AG04449 (cell line): ENCODE data around the gene TEAD2.

Experiments used
- CTCF ChIA-PET: fragments of 350-600 bp; formaldehyde crosslinking; extraction: SDS; loops from one replicate; lab custom pipeline; 2021; ENCODE audit warnings: antibody characterized with exemption; lab: Yijun Ruan, JAX
- POLR2A ChIA-PET: fragments of 400-600, 350-600 bp; formaldehyde crosslinking; extraction: SDS; loops from one replicate; lab custom pipeline; 2020; ENCODE audit warnings: antibody characterized with exemption, inconsistent platforms; lab: Yijun Ruan, JAX
- DNase-seq: peaks from one replicate; pipeline ENCODE4 v3.0.0-alpha.2; 2010; ENCODE audit warnings: low read depth, low spot score
- H3K4me3 ChIP-seq: 2 replicates; pipeline ENCODE4 v1.5.1; 2011; ENCODE audit warnings: low read depth, mild to moderate bottlenecking, control low read depth, low read length
- CTCF ChIP-seq: IDR thresholded peaks from one replicate; pipeline ENCODE4 v1.5.1; 2011; ENCODE audit warnings: mild to moderate bottlenecking, moderate library complexity, low read length, control low read depth, inconsistent platforms; ENCODE audit not compliant: insufficient read depth; ENCODE audit errors: missing control alignments

The TEAD2 gene

GRCh38 chr19:49396738-49397505 is 34.7 kb upstream of the TEAD2 start:
- H3K4me3 ChIP-seq, result no peak overlapping the region
- no peak for DNase-seq
- ChIA-PET CTCF (interaction anchor here (1.2 kb wide), 1 partner anchor 171 kb away, joined by 4 read pairs; no protein-coding TSS in a partner anchor), POLR2A (no interaction called here)
- TF ChIP-seq CTCF, result no peak

GRCh38 chr19:49395581-49396407 is 33.6 kb upstream of the TEAD2 start:
- POLR2A ChIA-PET, result no interaction called here
- CTCF ChIA-PET, result interaction anchor here (0.6 to 2.3 kb wide), 4 partner anchors 10 to 174 kb away, joined by 3 to 8 read pairs (median 4); no protein-coding TSS in a partner anchor
- TF ChIP-seq CTCF, result no peak

GRCh38 chr19:49393881-49394280 is 31.7 kb upstream of the TEAD2 start:
- H3K4me3 ChIP-seq, result no peak overlapping the region
- ChIA-PET POLR2A (no interaction called here), CTCF (interaction anchor here (0.9 to 5.7 kb wide), 9 partner anchors 9 to 53 kb away, joined by 3 to 50 read pairs (median 4); no protein-coding TSS in a partner anchor)
- TF ChIP-seq CTCF, result no peak
- no peak for DNase-seq

More at GRCh38 chr19:49395581-49396407, 33.6 kb upstream of the TEAD2 start:
- no peak for DNase-seq
- H3K4me3 ChIP-seq, result no peak overlapping the region

GRCh38 chr19:49391581-49392399 is 29.6 kb upstream of the TEAD2 start:
- H3K4me3 ChIP-seq, result no peak overlapping the region
- no peak for DNase-seq
- ChIA-PET POLR2A (no interaction called here), CTCF (interaction anchor here (0.7 to 5.7 kb wide), 20 partner anchors 8 to 177 kb away, joined by 3 to 50 read pairs (median 5); partner anchors contain the start of genes GFY, PTH2 and SLC17A7)
- TF ChIP-seq CTCF, result peak; percentile 81

GRCh38 chr19:49390929-49391359 is 28.7 kb upstream of the TEAD2 start:
- POLR2A ChIA-PET, result no interaction called here
- no peak overlapping the region for H3K4me3 ChIP-seq
- no peak for DNase-seq
- no peak for TF ChIP-seq CTCF
- CTCF ChIA-PET, result interaction anchor here (0.9 to 5.7 kb wide), 16 partner anchors 10 to 176 kb away, joined by 3 to 50 read pairs (median 5); partner anchors contain the start of genes GFY, PTH2 and SLC17A7
